AG20443 (cell line): Measurements from ENCODE around the gene RASSF3.

Experiments used
- DNase-seq: peaks from one replicate; pipeline ENCODE4 v3.0.0; 2012; ENCODE audit warnings: low spot score, mixed read lengths

RASSF3 gene

GRCh38 chr12:64691795-64692583, 81.7 kb downstream of the RASSF3 start:
- no peak for DNase-seq

GRCh38 chr12:64694130-64695040, 84.1 kb downstream of the RASSF3 start:
- DNase-seq: no peak

GRCh38 chr12:64695550-64695949, 85.3 kb downstream of the RASSF3 start:
- no peak for DNase-seq

GRCh38 chr12:64696080-64696741, 85.9 kb downstream of the RASSF3 start:
- DNase-seq: peak; percentile 36

- DNase-seq: no peak
Measured at GRCh38 chr12:64699504-64700115, 89.3 kb downstream of the RASSF3 start.

- DNase-seq: no peak
Measured at GRCh38 chr12:64700532-64700931, 90.2 kb downstream of the RASSF3 start.

- DNase-seq: no peak
Measured at GRCh38 chr12:64701283-64701682, 91.0 kb downstream of the RASSF3 start.

- DNase-seq: no peak
Measured at GRCh38 chr12:64706306-64706705, 96.0 kb downstream of the RASSF3 start.

GRCh38 chr12:64706857-64707256, 96.6 kb downstream of the RASSF3 start:
- no peak for DNase-seq

GRCh38 chr12:64707362-64707761, 97.1 kb downstream of the RASSF3 start:
- no peak for DNase-seq

- DNase-seq: no peak
Measured at GRCh38 chr12:64707926-64708325, 97.6 kb downstream of the RASSF3 start.

GRCh38 chr12:64709429-64709828, 99.1 kb downstream of the RASSF3 start:
- no peak for DNase-seq

- DNase-seq: no peak
Measured at GRCh38 chr12:64713376-64713775, 103.1 kb downstream of the RASSF3 start.

GRCh38 chr12:64714551-64714968, 104.3 kb downstream of the RASSF3 start:
- no peak for DNase-seq

GRCh38 chr12:64716371-64716770, 106.1 kb downstream of the RASSF3 start:
- no peak for DNase-seq

- no peak for DNase-seq
Measured at GRCh38 chr12:64716839-64717455, 106.7 kb downstream of the RASSF3 start.

- DNase-seq: no peak
Measured at GRCh38 chr12:64718649-64719048, 108.4 kb downstream of the RASSF3 start.

GRCh38 chr12:64720884-64721283, 110.6 kb downstream of the RASSF3 start:
- no peak for DNase-seq

- DNase-seq: no peak
Measured at GRCh38 chr12:64722835-64723234, 112.5 kb downstream of the RASSF3 start.

GRCh38 chr12:64723630-64724029, 113.3 kb downstream of the RASSF3 start:
- no peak for DNase-seq

GRCh38 chr12:64724201-64724745, 114.0 kb downstream of the RASSF3 start:
- DNase-seq: no peak
